GM12875 (cell line): ENCODE data around the gene MYO15B.

Experiments
- H3K4me3 ChIP-seq: one replicate; pipeline ENCODE4 v1.5.1; 2011; ENCODE audit warnings: low read depth, low read length, control low read depth
- CTCF ChIP-seq: IDR thresholded peaks from 2 replicates; pipeline ENCODE4 v1.5.1; 2011; ENCODE audit warnings: low read depth, mild to moderate bottlenecking, control low read depth, inconsistent platforms, low read length, moderate library complexity, borderline replicate concordance; ENCODE audit not compliant: insufficient read depth

Gene MYO15B

GRCh38 chr17:75633486-75634375 lies 46.1 kb downstream of the MYO15B start:
- no peak overlapping the region for H3K4me3 ChIP-seq
- TF ChIP-seq CTCF = peak; percentile 60

GRCh38 chr17:75634376-75634740 lies 46.8 kb downstream of the MYO15B start:
- TF ChIP-seq CTCF = no peak
- no peak overlapping the region for H3K4me3 ChIP-seq

GRCh38 chr17:75634754-75635609 lies 47.4 kb downstream of the MYO15B start:
- no peak overlapping the region for H3K4me3 ChIP-seq
- no peak for TF ChIP-seq CTCF

GRCh38 chr17:75635610-75636202 lies 48.1 kb downstream of the MYO15B start:
- no peak overlapping the region for H3K4me3 ChIP-seq
- no peak for TF ChIP-seq CTCF

- no peak for TF ChIP-seq CTCF
- no peak overlapping the region for H3K4me3 ChIP-seq
Measured at GRCh38 chr17:75636381-75637142, 49.0 kb downstream of the MYO15B start.

- TF ChIP-seq CTCF = no peak
- H3K4me3 ChIP-seq = no peak overlapping the region
Measured at GRCh38 chr17:75637143-75637538, 49.5 kb downstream of the MYO15B start.
